K562 (cell line): Measurements from ENCODE around the gene PLCB1.

Experiments used
- NONO ChIP-seq, 2 experiments: fragments of 200-400 bp in 1 of 2; fragments of 450-650 bp in 1 of 2; formaldehyde crosslinking in 1 of 2; IDR thresholded peaks; 2 replicates each; pipeline ENCODE4 v1.6.1; 2017; ENCODE audit warnings: low read depth in 2 of 2, mild to moderate bottlenecking in 2 of 2, moderate library complexity in 2 of 2, low read length in 1 of 2
- POLR2A ChIP-seq: fragments of 450-650 bp; conservative IDR thresholded peaks from 2 replicates; pipeline ENCODE4 v1.6.1; 2016
- POLR2B ChIP-seq: fragments of 450-650 bp; IDR thresholded peaks from 2 replicates; pipeline ENCODE4 v1.6.1; 2018; ENCODE audit warnings: low read depth; ENCODE audit not compliant: partially characterized antibody
- TAF1 ChIP-seq: IDR thresholded peaks from 2 replicates; pipeline ENCODE4 v1.6.1; 2011; ENCODE audit warnings: mild to moderate bottlenecking, low read length, moderate library complexity; ENCODE audit not compliant: insufficient read depth, control insufficient read depth, severe bottlenecking; ENCODE audit errors: extremely low read depth
- ZNF133 ChIP-seq: fragments of 250-450 bp; sonication (Bioruptor Pico); IDR thresholded peaks from 2 replicates; pipeline ENCODE4 v1.4.0; 2020; ENCODE audit warnings: mild to moderate bottlenecking
- TF ChIP-seq, protein P1 (sequence below): fragments of 450-650 bp; formaldehyde crosslinking; IDR thresholded peaks from 2 replicates; pipeline ENCODE4 v1.4.0; 2020; ENCODE audit warnings: mild to moderate bottlenecking, moderate library complexity

DNA sequence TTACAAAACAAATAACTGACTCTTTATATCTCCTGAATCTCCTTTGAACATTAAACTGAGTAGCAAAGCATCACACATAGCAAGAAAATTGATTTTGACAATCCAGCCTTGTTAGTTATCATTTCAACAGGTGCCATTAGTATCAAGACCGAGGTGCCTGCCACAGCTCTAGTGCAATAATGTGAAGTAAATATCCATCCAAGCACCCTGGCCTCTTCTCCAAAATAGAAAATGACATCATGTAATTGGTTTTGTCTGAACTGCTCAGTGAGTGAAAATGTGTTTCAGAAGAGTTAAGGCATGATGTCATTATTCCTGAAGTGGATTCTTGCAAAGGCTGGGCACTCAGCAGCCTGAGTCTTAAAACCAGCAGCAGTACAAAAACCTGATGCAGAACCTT is 341.4 kb downstream of the PLCB1 start:
- TF ChIP-seq POLR2A (no peak), TAF1 (no peak), ZNF133 (CRISPR knock-in tag) (no peak), NONO (IDR thresholded peaks at IDR 0.05; ENCODE audit: low read depth in 2 of 2, low read length in 1 of 2) (no peak), POLR2B (no peak)
- TF ChIP-seq, protein P1, sequence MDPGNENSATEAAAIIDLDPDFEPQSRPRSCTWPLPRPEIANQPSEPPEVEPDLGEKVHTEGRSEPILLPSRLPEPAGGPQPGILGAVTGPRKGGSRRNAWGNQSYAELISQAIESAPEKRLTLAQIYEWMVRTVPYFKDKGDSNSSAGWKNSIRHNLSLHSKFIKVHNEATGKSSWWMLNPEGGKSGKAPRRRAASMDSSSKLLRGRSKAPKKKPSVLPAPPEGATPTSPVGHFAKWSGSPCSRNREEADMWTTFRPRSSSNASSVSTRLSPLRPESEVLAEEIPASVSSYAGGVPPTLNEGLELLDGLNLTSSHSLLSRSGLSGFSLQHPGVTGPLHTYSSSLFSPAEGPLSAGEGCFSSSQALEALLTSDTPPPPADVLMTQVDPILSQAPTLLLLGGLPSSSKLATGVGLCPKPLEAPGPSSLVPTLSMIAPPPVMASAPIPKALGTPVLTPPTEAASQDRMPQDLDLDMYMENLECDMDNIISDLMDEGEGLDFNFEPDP: no peak
